GM23248 (cell line): Measurements from ENCODE around the gene FJX1.

ENCODE experiments used
- EZH2 ChIP-seq: fragments of 200-600 bp; sonication (generic); IDR thresholded peaks from 2 replicates; pipeline ENCODE4 v1.6.1; 2018; ENCODE audit warnings: antibody characterized with exemption, mild to moderate bottlenecking; ENCODE audit not compliant: insufficient read depth, poor library complexity, severe bottlenecking
- EZH2phosphoT487 ChIP-seq: fragments of 200-600 bp; sonication (generic); IDR thresholded peaks from 2 replicates; pipeline ENCODE4 v1.6.1; 2018; ENCODE audit warnings: antibody characterized with exemption, moderate library complexity, mild to moderate bottlenecking, low read depth; ENCODE audit not compliant: insufficient read depth

- no peak for TF ChIP-seq EZH2
- TF ChIP-seq EZH2phosphoT487: no peak
These were observed 34.4 kb upstream of the FJX1 start for GRCh38 chr11:35583843-35584242.
